CD4-positive, alpha-beta T cell (primary cell): ENCODE results near the gene HOXA13. TPM values are rescaled to one million over a fixed set of nuclear protein-coding genes. Genes with fewer than 3 reads are reported as not detected.
A peak's percentile ranks its signal among the peaks of the same experiment; 100 is the strongest.

ENCODE experiments used
- ATAC-seq: fragments of 200-7000 bp; cut with Tn5 transposase; one replicate; pipeline ENCODE4 v1.10.0; 2022; ENCODE audit warnings: mild to moderate bottlenecking; ENCODE audit not compliant: poor library complexity
- CTCF ChIA-PET: fragments of 350-600 bp; sonication (Branson Sonifier 250); formaldehyde crosslinking; loops from one replicate; lab custom pipeline; 2021; ENCODE audit warnings: antibody characterized with exemption, inconsistent platforms; lab: Charles Lee
- POLR2A ChIA-PET: fragments of 350-600 bp; sonication (Branson Sonifier 250); formaldehyde crosslinking; loops from one replicate; lab custom pipeline; 2021; ENCODE audit warnings: antibody characterized with exemption, inconsistent platforms; lab: Charles Lee
- DNase-seq, 14 experiments: peaks; one replicate each; pipeline ENCODE4 v3.0.0-alpha.2; 2013 to 2020; ENCODE audit warnings: mixed read lengths in 2 of 14
- H3K27ac ChIP-seq, 2 donors: one replicate each; pipeline versions ENCODE4 v1.5.1 to v1.7.0; 2013; ENCODE audit warnings: low read length in 2 of 2, low read depth in 1 of 2, mild to moderate bottlenecking in 1 of 2
- H3K27me3 ChIP-seq, 2 experiments: 1 replicate in 1 of 2; 2 replicates in 1 of 2; pipeline versions ENCODE4 v1.6.1 to v1.7.0; 2013; ENCODE audit warnings: low read length in 2 of 2, control low read depth in 1 of 2, mild to moderate bottlenecking in 1 of 2, moderate library complexity in 1 of 2; ENCODE audit not compliant: insufficient read depth in 2 of 2, control insufficient read depth in 1 of 2
- H3K36me3 ChIP-seq: one replicate; pipeline ENCODE4 v1.6.1; 2013; ENCODE audit warnings: low read length, control low read depth; ENCODE audit not compliant: insufficient read depth
- H3K4me1 ChIP-seq: one replicate; pipeline ENCODE4 v1.6.1; 2013; ENCODE audit warnings: low read length, control low read depth; ENCODE audit not compliant: insufficient read depth
- H3K4me3 ChIP-seq: one replicate; pipeline ENCODE4 v1.5.1; 2013; ENCODE audit warnings: mild to moderate bottlenecking, low read length, moderate library complexity
- H3K9me3 ChIP-seq, 2 experiments: 1 replicate in 1 of 2; 2 replicates in 1 of 2; pipeline versions ENCODE4 v1.6.1 to v1.7.0; 2013; ENCODE audit warnings: low read length in 2 of 2, mild to moderate bottlenecking in 2 of 2, control low read depth in 1 of 2, moderate library complexity in 1 of 2; ENCODE audit not compliant: control insufficient read depth in 1 of 2, insufficient read depth in 1 of 2
- H3K27ac Mint-ChIP-seq: one replicate; pipeline ENCODE4 v1.8.0; 2020; ENCODE audit warnings: mixed read lengths
- H3K27me3 Mint-ChIP-seq: one replicate; pipeline ENCODE4 v1.8.0; 2021; ENCODE audit warnings: mixed read lengths
- H3K36me3 Mint-ChIP-seq: one replicate; pipeline ENCODE4 v1.8.0; 2021; ENCODE audit warnings: low read depth, mixed read lengths
- H3K4me1 Mint-ChIP-seq: one replicate; pipeline ENCODE4 v1.8.0; 2021; ENCODE audit warnings: low read depth, mixed read lengths
- H3K4me3 Mint-ChIP-seq: one replicate; pipeline ENCODE4 v1.8.0; 2020; ENCODE audit warnings: mild to moderate bottlenecking, mixed read lengths
- H3K9me3 Mint-ChIP-seq: one replicate; pipeline ENCODE4 v1.8.0; 2020; ENCODE audit warnings: mixed read lengths
- intact Hi-C, 2 experiments: fragments of 100-400 bp; cut with DNase I in 1 of 2; cut with micrococcal nuclease in 1 of 2; formaldehyde crosslinking; loops; one replicate each; pipeline versions ENCODE4 v1.15.1 to v1.9.0; 2023 to 2025; cut with DNase I, micrococcal nuclease
- total RNA-seq, 174 experiments: library from RNA in 2 of 174; stranded (reverse) in 2 of 174; gene quantifications; one replicate each; pipeline ENCODE4 v1.2.3 and lab custom pipeline; 2021 to 2026
- TF ChIP-seq, protein P1 (sequence below): fragments of 200-600 bp; IDR thresholded peaks from one replicate; pipeline ENCODE4 v1.8.0; 2022; ENCODE audit warnings: antibody characterized with exemption, mild to moderate bottlenecking

The HOXA13 gene
- total RNA-seq, 2 experiments from 2014 or later, result not detected

DNA sequence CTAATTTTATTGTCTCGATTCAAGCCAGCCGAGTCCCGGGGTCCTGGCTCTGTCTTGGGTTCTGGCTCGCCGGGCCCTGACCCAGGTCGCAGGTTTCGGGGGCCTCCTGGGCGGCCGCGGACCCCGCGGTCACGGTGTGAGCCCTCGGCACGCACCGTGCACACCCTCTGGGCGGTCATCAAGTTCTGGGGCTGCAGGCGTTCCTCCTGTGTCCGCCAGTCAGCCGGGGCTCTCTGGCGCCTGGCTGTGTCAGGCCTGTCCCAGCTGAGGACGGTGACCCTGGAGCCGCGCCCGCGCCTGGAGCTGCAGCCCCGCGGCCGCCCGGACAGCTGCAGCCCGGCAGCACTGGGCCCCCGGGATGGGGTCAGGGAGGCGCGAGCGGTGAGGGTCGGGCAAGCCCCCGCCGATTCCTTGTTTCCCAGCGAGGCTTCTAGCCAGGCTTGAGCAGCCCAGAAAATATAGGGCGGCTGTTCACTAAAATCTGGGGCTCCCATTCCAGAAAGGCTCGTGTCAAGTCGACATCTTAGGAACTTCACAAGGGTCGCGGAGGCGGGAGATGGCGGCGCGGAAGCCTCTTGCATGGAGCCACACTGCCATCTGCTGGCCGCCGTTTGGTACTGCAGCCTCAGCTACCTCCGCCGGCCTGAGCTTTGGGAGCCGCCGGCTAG, 39.2 kb downstream of the HOXA13 start:
- DNase-seq (peak; percentile 72 to 92 (median 80)), ATAC-seq (peak; percentile 81)
- no peaks in the 10 kb centered on the region for H3K9me3 Mint-ChIP-seq
- H3K27me3 Mint-ChIP-seq, result peaks cover 93% of the 10 kb centered on the region
- peaks cover 46% of the 10 kb centered on the region for H3K4me1 Mint-ChIP-seq
- H3K36me3 Mint-ChIP-seq, result peaks cover 2% of the 10 kb centered on the region
- peaks cover 57% of the 10 kb centered on the region for H3K4me1 ChIP-seq
- H3K27ac Mint-ChIP-seq, result peak overlapping the region; percentile 42
- H3K27me3 ChIP-seq, result peaks cover 82 to 94% of the 10 kb centered on the region in 2 experiments
- H3K4me3 Mint-ChIP-seq, result peak overlapping the region; percentile 87
- H3K27ac ChIP-seq, result no peak overlapping the region
- peak overlapping the region; percentile 60 for H3K4me3 ChIP-seq
- H3K9me3 ChIP-seq, result peaks cover 0 to 64% of the 10 kb centered on the region in 2 experiments
- no peaks in the 10 kb centered on the region for H3K36me3 ChIP-seq
- intact Hi-C loops, result loop anchor here (1.0 to 10.0 kb wide), 13 partner anchors 306 to 1308 kb away; partner anchors contain the start of gene SNX10 (in 1 of the 2)
- TF ChIP-seq, protein P1, sequence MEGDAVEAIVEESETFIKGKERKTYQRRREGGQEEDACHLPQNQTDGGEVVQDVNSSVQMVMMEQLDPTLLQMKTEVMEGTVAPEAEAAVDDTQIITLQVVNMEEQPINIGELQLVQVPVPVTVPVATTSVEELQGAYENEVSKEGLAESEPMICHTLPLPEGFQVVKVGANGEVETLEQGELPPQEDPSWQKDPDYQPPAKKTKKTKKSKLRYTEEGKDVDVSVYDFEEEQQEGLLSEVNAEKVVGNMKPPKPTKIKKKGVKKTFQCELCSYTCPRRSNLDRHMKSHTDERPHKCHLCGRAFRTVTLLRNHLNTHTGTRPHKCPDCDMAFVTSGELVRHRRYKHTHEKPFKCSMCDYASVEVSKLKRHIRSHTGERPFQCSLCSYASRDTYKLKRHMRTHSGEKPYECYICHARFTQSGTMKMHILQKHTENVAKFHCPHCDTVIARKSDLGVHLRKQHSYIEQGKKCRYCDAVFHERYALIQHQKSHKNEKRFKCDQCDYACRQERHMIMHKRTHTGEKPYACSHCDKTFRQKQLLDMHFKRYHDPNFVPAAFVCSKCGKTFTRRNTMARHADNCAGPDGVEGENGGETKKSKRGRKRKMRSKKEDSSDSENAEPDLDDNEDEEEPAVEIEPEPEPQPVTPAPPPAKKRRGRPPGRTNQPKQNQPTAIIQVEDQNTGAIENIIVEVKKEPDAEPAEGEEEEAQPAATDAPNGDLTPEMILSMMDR, result peak; percentile 100
- CTCF ChIA-PET, result interaction anchor here (0.6 to 3.7 kb wide), 31 partner anchors 8 to 1271 kb away, joined by 3 to 51 read pairs (median 5); partner anchors contain the start of genes HOXA11 and HOXA3
- POLR2A ChIA-PET, result interaction anchor here (0.6 to 1.6 kb wide), 10 partner anchors 10 to 1267 kb away, joined by 3 to 8 read pairs (median 4); no protein-coding TSS in a partner anchor

DNA sequence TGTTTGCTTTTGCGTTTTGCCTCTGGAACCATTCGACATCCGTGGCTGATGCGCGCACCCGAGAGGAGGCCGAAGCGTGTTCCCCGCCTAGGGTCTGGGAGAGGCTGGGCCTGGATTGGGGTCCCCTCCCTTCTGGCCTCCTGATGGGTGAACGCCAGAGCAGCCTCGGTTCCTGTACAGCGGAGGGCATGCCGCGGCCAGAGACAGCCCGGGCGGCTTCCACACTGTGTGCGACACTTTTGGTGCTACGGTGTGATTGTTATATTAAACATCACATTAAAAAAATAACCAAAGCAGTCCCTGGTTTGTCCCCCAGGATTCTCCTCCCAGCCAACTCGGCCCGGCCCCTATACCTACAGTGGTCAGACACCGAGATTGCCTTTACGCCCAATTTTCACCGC, 39.7 kb downstream of the HOXA13 start:
- CTCF ChIA-PET, result interaction anchor here (1.0 to 3.7 kb wide), 21 partner anchors 8 to 1068 kb away, joined by 3 to 51 read pairs (median 6); partner anchors contain the start of gene HOXA3
- POLR2A ChIA-PET, result no interaction called here
- H3K27me3 ChIP-seq, result peaks cover 82 to 94% of the 10 kb centered on the region in 2 experiments
- DNase-seq (peak in 3 of 14 experiments; percentile 39 to 51 (median 45)), ATAC-seq (peak; percentile 33)
- H3K4me1 Mint-ChIP-seq, result peaks cover 48% of the 10 kb centered on the region
- no peaks in the 10 kb centered on the region for H3K36me3 ChIP-seq
- no peak overlapping the region for H3K27ac ChIP-seq
- peak overlapping the region; percentile 60 for H3K4me3 ChIP-seq
- H3K36me3 Mint-ChIP-seq, result no peaks in the 10 kb centered on the region
- H3K4me1 ChIP-seq, result peaks cover 57% of the 10 kb centered on the region
- H3K4me3 Mint-ChIP-seq, result peak overlapping the region; percentile 73
- H3K27me3 Mint-ChIP-seq, result peaks cover 94% of the 10 kb centered on the region
- no peak overlapping the region for H3K27ac Mint-ChIP-seq
- TF ChIP-seq, protein P1, result no peak
- intact Hi-C loops, result loop anchor here (1.0 to 10.0 kb wide), 8 partner anchors 307 to 1308 kb away; partner anchors contain the start of gene SNX10 (in 1 of the 2)
- H3K9me3 Mint-ChIP-seq, result no peaks in the 10 kb centered on the region
- H3K9me3 ChIP-seq, result peaks cover 0 to 64% of the 10 kb centered on the region in 2 experiments

GRCh38 chr7:27159266-27160144, 40.4 kb downstream of the HOXA13 start:
- Histone ChIP-seq H3K4me1 (peaks cover 57% of the 10 kb centered on the region), H3K9me3 (peaks cover 0 to 64% of the 10 kb centered on the region in 2 experiments), H3K27ac (no peak overlapping the region), H3K4me3 (no peak overlapping the region), H3K27me3 (peaks cover 82 to 94% of the 10 kb centered on the region in 2 experiments), H3K36me3 (no peaks in the 10 kb centered on the region)
- Mint-ChIP-seq H3K4me3 (peak overlapping the region; percentile 73), H3K27ac (peak overlapping the region; percentile 37), H3K27me3 (peaks cover 96% of the 10 kb centered on the region), H3K36me3 (no peaks in the 10 kb centered on the region), H3K9me3 (no peaks in the 10 kb centered on the region), H3K4me1 (peaks cover 55% of the 10 kb centered on the region)
- POLR2A ChIA-PET, result interaction anchor here (1.8 kb wide), 1 partner anchor 9 kb away, joined by 5 read pairs; no protein-coding TSS in a partner anchor
- DNase-seq (peak in 2 of 14 experiments; percentile 15 to 32), ATAC-seq (no peak)
- TF ChIP-seq, protein P1, result no peak
- intact Hi-C loops, result loop anchor here (1.0 to 10.0 kb wide), 9 partner anchors 307 to 1307 kb away; partner anchors contain the start of genes CBX3 (in 1 of the 2), HNRNPA2B1 (in 1 of the 2) and SNX10 (in 1 of the 2)
- CTCF ChIA-PET, result interaction anchor here (1.0 to 1.6 kb wide), 6 partner anchors 9 to 790 kb away, joined by 3 to 12 read pairs (median 4); no protein-coding TSS in a partner anchor
